ENCODE measurements around the gene UFD1.

UFD1 gene

GRCh38 chr22:19488884-19489843 is 10.2 kb upstream of the UFD1 start:
- no peak for TF ChIP-seq ARNT (IDR thresholded peaks at IDR 0.05)
- TF ChIP-seq PKNOX1 (IDR thresholded peaks at IDR 0.05): no peak
- no peak for TF ChIP-seq FOXA1 (IDR thresholded peaks at IDR 0.05)
- TF ChIP-seq SP1 (IDR thresholded peaks at IDR 0.05): no peak
- no peak for TF ChIP-seq ELF4 (IDR thresholded peaks at IDR 0.05)
- TF ChIP-seq LEF1 (IDR thresholded peaks at IDR 0.05; ENCODE audit: borderline replicate concordance): no peak
- TF ChIP-seq HDGF (IDR thresholded peaks at IDR 0.05; ENCODE audit: borderline replicate concordance): no peak
- TF ChIP-seq TARDBP (IDR thresholded peaks at IDR 0.05): no peak
- TF ChIP-seq CTBP1 (IDR thresholded peaks at IDR 0.05; ENCODE audit: borderline replicate concordance): no peak
- no peak for TF ChIP-seq BHLHE40 (IDR thresholded peaks at IDR 0.05; ENCODE audit: borderline replicate concordance)
- no peak for TF ChIP-seq L3MBTL2 (conservative IDR thresholded peaks at IDR 0.05)
- no peak for TF ChIP-seq FOXK2 (IDR thresholded peaks at IDR 0.05)
- no peak for TF ChIP-seq SUZ12 (IDR thresholded peaks at IDR 0.05)
- no peak for TF ChIP-seq NFRKB (IDR thresholded peaks at IDR 0.05)
- POLR2A ChIA-PET: interaction anchor here (0.9 to 1.7 kb wide), 2 partner anchors 10 to 13 kb away, joined by 4 to 14 read pairs; partner anchors contain the start of genes CDC45 and UFD1
- CTCF ChIA-PET: no interaction called here
- DNase-seq (ENCODE audit: extremely low spot score): no peak

GRCh38 chr22:19488285-19488684 is 9.3 kb upstream of the UFD1 start:
- TF ChIP-seq FOXK2 (IDR thresholded peaks at IDR 0.05) (no peak), PKNOX1 (IDR thresholded peaks at IDR 0.05) (no peak), TARDBP (IDR thresholded peaks at IDR 0.05) (no peak), SUZ12 (IDR thresholded peaks at IDR 0.05) (no peak), HDGF (IDR thresholded peaks at IDR 0.05; ENCODE audit: borderline replicate concordance) (no peak), NFRKB (IDR thresholded peaks at IDR 0.05) (no peak), ARNT (IDR thresholded peaks at IDR 0.05) (no peak), SP1 (IDR thresholded peaks at IDR 0.05) (no peak), FOXM1 (IDR thresholded peaks at IDR 0.05; ENCODE audit: borderline replicate concordance) (no peak), CTBP1 (IDR thresholded peaks at IDR 0.05; ENCODE audit: borderline replicate concordance) (no peak), ZNF384 (IDR thresholded peaks at IDR 0.05) (no peak), FOXA1 (IDR thresholded peaks at IDR 0.05) (no peak), BHLHE40 (IDR thresholded peaks at IDR 0.05; ENCODE audit: borderline replicate concordance) (no peak), L3MBTL2 (conservative IDR thresholded peaks at IDR 0.05) (no peak)
- no peak for DNase-seq (ENCODE audit: extremely low spot score)
- POLR2A ChIA-PET: interaction anchor here (0.9 to 1.1 kb wide), 2 partner anchors 9 to 14 kb away, joined by 4 read pairs; partner anchors contain the start of gene CDC45
- CTCF ChIA-PET: no interaction called here

- DNase-seq (ENCODE audit: extremely low spot score): no peak
- ChIA-PET CTCF (no interaction called here), POLR2A (no interaction called here)
- no peak for TF ChIP-seq BHLHE40 (IDR thresholded peaks at IDR 0.05; ENCODE audit: borderline replicate concordance)
- TF ChIP-seq L3MBTL2 (conservative IDR thresholded peaks at IDR 0.05): no peak
- no peak for TF ChIP-seq LEF1 (IDR thresholded peaks at IDR 0.05; ENCODE audit: borderline replicate concordance)
- TF ChIP-seq NFRKB (IDR thresholded peaks at IDR 0.05): no peak
- TF ChIP-seq FOXM1 (IDR thresholded peaks at IDR 0.05; ENCODE audit: borderline replicate concordance): no peak
- TF ChIP-seq CTBP1 (IDR thresholded peaks at IDR 0.05; ENCODE audit: borderline replicate concordance): no peak
- TF ChIP-seq TARDBP (IDR thresholded peaks at IDR 0.05): no peak
- no peak for TF ChIP-seq FOXK2 (IDR thresholded peaks at IDR 0.05)
- no peak for TF ChIP-seq ELF4 (IDR thresholded peaks at IDR 0.05)
- no peak for TF ChIP-seq PKNOX1 (IDR thresholded peaks at IDR 0.05)
- no peak for TF ChIP-seq FOXA1 (IDR thresholded peaks at IDR 0.05)
These were observed 4.7 kb upstream of the UFD1 start for GRCh38 chr22:19483481-19484244.

GRCh38 chr22:19482297-19482696 is 3.3 kb upstream of the UFD1 start:
- ChIA-PET CTCF (no interaction called here), POLR2A (no interaction called here)
- no peak for DNase-seq (ENCODE audit: extremely low spot score)
- no peak for TF ChIP-seq ELF4 (IDR thresholded peaks at IDR 0.05)
- no peak for TF ChIP-seq FOXM1 (IDR thresholded peaks at IDR 0.05; ENCODE audit: borderline replicate concordance)
- no peak for TF ChIP-seq HDGF (IDR thresholded peaks at IDR 0.05; ENCODE audit: borderline replicate concordance)
- TF ChIP-seq FOXA1 (IDR thresholded peaks at IDR 0.05): no peak
- TF ChIP-seq CTBP1 (IDR thresholded peaks at IDR 0.05; ENCODE audit: borderline replicate concordance): no peak
- TF ChIP-seq ARNT (IDR thresholded peaks at IDR 0.05): no peak
- TF ChIP-seq L3MBTL2 (conservative IDR thresholded peaks at IDR 0.05): no peak
- TF ChIP-seq FOXK2 (IDR thresholded peaks at IDR 0.05): no peak
- TF ChIP-seq SUZ12 (IDR thresholded peaks at IDR 0.05): no peak
- no peak for TF ChIP-seq ZNF384 (IDR thresholded peaks at IDR 0.05)
- no peak for TF ChIP-seq LEF1 (IDR thresholded peaks at IDR 0.05; ENCODE audit: borderline replicate concordance)
- no peak for TF ChIP-seq PKNOX1 (IDR thresholded peaks at IDR 0.05)
- no peak for TF ChIP-seq TARDBP (IDR thresholded peaks at IDR 0.05)
- no peak for TF ChIP-seq BHLHE40 (IDR thresholded peaks at IDR 0.05; ENCODE audit: borderline replicate concordance)
- no peak for TF ChIP-seq NFRKB (IDR thresholded peaks at IDR 0.05)
- no peak for TF ChIP-seq SP1 (IDR thresholded peaks at IDR 0.05)

All from HEK293T (cell line).